Ureter (tissue), 1 donor: ENCODE results near the gene CDH4. TPM values are rescaled to one million over a fixed set of nuclear protein-coding genes. Genes with fewer than 3 reads are reported as not detected.

Experiments
- DNase-seq: peaks from one replicate; pipeline ENCODE4 v3.0.0-alpha.2; 2020; ENCODE audit warnings: low spot score
- total RNA-seq: library from RNA; stranded (reverse); gene quantifications from one replicate; pipeline ENCODE4 v1.2.4, GENCODE V29; 2023
- donor health status: DM: yes; HTN: yes; CAD: no.

The CDH4 gene
- total RNA-seq, 1 donor from 2014 or later, result 0.26 TPM

- no peak for DNase-seq
Measured at GRCh38 chr20:61603715-61604114, 351.7 kb downstream of the CDH4 start.

DNA sequence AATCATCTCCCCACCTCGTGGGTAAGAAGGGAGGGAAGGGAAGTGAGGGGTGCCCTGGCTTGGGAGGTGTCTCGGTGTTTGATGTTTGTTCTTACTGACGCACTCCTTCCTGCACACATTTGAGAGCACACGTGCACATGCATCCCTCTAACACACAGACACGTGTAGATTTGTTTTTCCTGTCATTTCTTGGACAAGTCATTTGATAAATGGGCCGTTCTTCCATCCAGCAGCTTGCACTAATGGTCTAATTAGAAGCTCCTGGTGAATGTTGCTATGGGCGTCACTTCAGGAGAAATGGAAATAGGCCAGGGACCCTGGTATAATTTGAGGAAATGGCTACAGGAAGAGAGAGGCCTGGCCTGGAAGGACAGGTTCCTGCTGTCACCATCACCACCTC is 352.5 kb downstream of the CDH4 start:
- no peak for DNase-seq

DNA sequence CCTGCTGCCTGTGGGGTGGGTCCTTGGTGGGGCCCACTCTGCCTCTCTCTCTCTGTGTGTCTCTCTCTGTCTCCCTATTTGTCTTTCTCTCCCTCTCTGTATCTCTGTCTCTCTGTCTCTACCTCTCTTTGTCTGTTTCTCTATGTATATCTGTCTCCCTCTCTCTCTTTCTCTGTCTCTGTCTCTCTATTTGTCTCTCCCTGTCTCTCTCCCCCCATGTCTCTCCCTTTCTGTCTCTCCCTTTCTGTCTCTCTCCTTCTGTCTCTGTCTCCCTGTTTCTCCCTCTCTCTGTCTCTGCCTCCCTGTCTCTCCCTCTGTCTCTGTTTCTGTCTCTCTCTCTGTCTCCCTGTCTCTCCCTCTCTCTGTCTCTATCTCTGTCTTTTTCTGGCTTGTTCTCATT is 353.2 kb downstream of the CDH4 start:
- no peak for DNase-seq

GRCh38 chr20:61605862-61606557 is 353.9 kb downstream of the CDH4 start:
- no peak for DNase-seq

GRCh38 chr20:61608275-61609085 is 356.4 kb downstream of the CDH4 start:
- no peak for DNase-seq

- DNase-seq, result no peak
Measured at GRCh38 chr20:61609461-61609860, 357.4 kb downstream of the CDH4 start.

- no peak for DNase-seq
Measured at GRCh38 chr20:61611401-61612180, 359.5 kb downstream of the CDH4 start.

DNA sequence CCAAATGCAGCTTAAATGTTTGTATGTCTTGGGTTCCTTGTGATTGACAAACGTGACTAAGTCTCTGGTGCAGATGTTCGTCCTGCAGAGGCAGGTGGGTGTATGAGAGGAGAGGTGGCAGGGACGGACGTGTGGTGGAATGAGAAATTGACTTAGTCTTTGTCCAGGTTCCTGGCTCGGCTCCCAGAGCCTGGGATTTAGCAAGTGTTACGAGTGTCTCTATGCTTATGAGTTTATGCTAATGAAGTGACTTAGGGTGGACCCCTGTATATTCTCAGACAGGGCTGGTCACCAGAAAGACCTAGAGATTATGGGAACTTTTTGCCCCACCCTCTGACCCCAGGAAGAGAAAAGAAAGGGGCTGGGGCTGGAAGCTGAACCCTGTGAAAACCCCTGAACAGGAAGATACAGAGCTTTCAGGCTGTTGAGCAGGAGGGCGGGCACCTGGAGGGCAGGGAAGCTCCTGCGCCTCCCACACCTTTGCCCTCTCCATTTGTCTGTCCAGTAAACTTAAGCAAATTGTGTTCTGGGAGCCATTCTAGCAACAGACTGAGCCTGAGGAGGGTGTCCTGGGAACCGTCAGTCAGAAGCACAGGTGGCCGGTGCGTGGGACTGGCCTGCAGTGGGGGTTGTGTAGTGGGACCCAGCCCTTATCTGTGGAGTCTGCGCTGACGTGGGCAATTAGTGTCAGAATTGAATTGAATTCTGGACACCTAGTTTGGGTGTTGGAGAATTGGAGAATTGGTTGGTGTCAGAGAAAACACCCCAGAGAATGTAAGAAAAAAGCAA is 362.1 kb downstream of the CDH4 start:
- DNase-seq, result no peak

DNA sequence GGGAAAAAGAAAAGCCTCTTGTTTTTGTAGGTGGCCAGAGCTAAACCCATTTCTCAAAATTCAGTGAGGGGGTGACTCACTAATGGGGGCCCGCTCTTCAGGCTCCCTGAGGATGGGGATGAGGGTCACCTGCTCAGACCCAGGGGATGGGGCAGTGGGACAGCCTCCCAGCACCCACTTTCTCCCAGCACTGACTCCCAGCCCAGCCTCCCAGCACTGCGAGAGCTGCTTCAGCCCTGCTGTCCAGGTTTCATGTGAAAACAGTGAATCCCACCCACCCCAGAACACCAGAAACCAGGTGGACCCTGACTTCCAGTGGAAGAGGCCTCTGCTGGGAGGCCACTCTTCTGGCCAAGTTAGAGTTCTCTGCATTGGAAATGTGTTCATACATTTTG is 362.6 kb downstream of the CDH4 start:
- no peak for DNase-seq

DNA sequence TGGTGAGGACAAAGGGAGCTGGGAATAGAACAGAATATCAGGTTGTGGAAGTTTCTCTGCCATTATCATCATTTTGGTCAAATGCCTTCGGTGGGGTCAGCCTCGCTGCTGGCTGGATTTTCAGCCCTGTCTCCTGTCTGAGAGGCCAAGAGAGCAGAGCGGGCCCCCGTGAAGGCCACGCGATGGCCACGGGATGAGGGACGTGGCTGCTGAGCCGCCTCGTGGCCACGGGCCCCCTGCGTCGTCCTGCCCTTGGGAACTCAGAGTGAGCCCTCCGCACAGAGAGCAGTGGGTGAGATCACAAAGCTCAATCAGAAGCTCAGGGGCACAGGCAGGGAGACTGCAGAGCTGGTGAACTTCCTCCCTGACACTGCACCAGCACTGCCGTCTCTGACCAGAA is 363.7 kb downstream of the CDH4 start:
- no peak for DNase-seq

DNA sequence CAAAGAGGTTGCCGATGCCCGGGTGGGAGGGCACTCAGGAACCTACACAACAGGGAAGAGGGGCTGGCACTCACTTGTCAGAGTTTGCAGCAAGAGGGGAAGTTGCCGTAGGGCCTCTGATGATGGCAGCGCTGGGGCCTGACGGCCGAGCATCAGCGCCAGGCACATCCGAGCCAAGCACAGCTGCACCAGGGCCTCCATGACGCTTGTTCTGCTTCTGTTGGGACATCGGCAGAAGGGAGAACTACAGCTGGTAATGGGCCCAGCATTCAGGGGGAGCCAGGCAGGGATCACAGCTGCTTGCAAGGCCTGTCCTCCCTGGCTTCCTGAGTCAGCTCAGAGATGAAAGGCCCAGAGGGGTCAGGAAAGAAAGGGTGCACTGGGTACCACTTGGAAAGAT is 367.7 kb downstream of the CDH4 start:
- no peak for DNase-seq

- no peak for DNase-seq
Measured at GRCh38 chr20:61620174-61620573, 368.1 kb downstream of the CDH4 start.

- no peak for DNase-seq
Measured at GRCh38 chr20:61621035-61621730, 369.1 kb downstream of the CDH4 start.

GRCh38 chr20:61621852-61622251 is 369.8 kb downstream of the CDH4 start:
- DNase-seq, result no peak

DNA sequence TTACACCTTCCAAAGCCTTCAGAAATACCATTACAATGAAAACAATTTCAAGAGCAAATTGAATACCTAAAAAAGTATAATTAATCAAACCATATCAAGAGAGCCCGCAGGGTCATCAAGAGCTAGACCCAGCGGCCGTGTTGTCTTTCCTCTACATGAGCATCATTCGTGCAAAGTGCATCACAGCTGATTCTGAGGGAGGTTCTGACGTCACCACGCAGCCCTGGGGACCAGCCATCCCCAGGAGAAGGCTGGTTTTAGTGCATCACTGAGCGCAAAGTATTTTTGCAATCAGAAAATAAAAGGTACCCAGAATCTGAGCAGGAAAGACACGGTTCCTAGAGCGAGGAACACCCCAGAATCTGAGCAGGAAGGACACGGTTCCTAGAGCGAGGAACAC is 371.4 kb downstream of the CDH4 start:
- no peak for DNase-seq

- no peak for DNase-seq
Measured at GRCh38 chr20:61625246-61625645, 373.2 kb downstream of the CDH4 start.

DNA sequence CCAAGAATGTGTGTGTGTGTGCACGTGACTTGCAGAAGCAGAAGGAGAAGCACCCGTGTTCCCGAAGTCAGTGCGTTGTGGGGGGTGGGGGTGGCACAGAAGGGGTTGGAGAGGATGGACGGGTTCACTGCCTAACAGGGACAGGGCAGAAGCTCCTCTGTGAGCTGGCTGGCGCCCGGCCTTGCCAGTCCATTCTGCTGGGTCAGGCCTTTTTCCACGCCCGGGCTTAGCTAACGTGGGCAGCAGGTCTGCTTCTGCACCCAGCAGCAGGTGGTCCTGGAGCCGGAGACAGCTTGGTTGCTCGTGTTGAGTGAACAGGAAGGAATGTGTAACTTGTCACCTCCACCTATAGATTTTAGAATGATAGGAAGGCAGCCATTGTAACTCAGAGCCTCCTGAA is 374.4 kb downstream of the CDH4 start:
- no peak for DNase-seq

- DNase-seq, result no peak
Measured at GRCh38 chr20:61627791-61628415, 375.8 kb downstream of the CDH4 start.

GRCh38 chr20:61628480-61628879 is 376.4 kb downstream of the CDH4 start:
- DNase-seq, result no peak

DNA sequence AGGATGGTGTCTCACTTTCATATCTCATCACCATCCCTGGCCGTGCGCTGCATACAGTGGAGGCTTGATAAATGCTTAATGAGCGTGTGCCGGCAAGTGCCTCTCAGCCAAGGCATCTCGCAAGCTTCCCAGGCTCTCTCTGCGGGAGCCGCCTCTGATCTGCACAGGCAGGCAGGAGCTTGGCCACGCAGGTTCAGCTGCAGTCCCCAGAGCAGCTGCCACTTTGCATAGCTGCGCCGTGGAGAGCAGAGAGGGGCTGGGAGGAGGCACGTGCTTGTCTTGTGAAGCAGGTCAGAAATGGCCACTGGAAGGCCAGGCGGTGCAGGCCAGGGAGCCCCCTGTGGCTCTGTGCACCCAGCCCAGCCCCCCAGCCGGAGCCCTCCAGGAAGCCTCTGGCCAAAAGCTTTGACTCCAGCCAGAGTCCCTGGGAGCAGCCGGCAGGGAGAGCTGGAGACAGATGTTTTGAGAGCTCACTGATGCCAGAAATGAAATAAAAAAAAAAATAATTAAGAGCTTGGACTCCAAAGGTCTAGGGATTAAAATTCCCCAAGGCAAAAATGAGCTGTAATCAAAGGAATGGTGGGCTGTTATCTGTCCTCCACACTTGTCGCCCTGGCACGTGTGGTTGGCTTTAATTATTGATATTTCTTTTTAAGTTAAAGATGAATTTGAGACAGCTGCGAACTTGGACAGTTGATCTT is 377.0 kb downstream of the CDH4 start:
- DNase-seq, result no peak
